Right ventricle myocardium superior (tissue), 1 donor: ENCODE data around the gene MPLKIP. TPM values are rescaled to one million over a fixed set of nuclear protein-coding genes. Genes with fewer than 3 reads are reported as not detected.

ENCODE experiments used
- ATAC-seq: fragments of 200-7000 bp; cut with Tn5 transposase; one replicate; pipeline ENCODE4 v1.9.1; 2020; ENCODE audit warnings: mild to moderate bottlenecking; ENCODE audit not compliant: poor library complexity
- DNase-seq: peaks from one replicate; pipeline ENCODE4 v3.0.0-alpha.2; 2020
- intact Hi-C: fragments of 100-400 bp; cut with DNase I; formaldehyde crosslinking; loops from one replicate; pipeline ENCODE4 v1.11.2; 2022
- total RNA-seq: library from RNA; stranded (reverse); fragmentation: NEBNext Ultra II Directional; extraction: Animal tissue kit (Norgen Biotek cat#: 25700); gene quantifications from one replicate; pipeline ENCODE4 v1.2.1, GENCODE V29; 2021
- donor health status: DM: no; HTN: yes; CAD: no; lungs with severe emphysema.

Gene MPLKIP
- total RNA-seq, 1 donor from 2014 or later = 13.6 TPM

GRCh38 chr7:40092182-40092581 is 42.2 kb downstream of the MPLKIP start:
- DNase-seq (no peak), ATAC-seq (no peak)
- intact Hi-C loops = no loop called here

GRCh38 chr7:40077849-40078248 is 56.6 kb downstream of the MPLKIP start:
- no peak for ATAC-seq
- intact Hi-C loops = no loop called here

More at GRCh38 chr7:40077849-40078248, 56.6 kb downstream of the MPLKIP start:
- no peak for DNase-seq

Other genes with a start within 250 kb of the MPLKIP start
- 18.1 TPM for gene CDK13, start 184.4 kb downstream of the MPLKIP start, total RNA-seq
- 8.4 TPM for gene SUGCT, start 383 bp upstream of the MPLKIP start, total RNA-seq